HG03139 (cell line): Measurements from ENCODE around the gene CRYBG1.
"Not testable (repeated sequence)": the region's sequence is repeated elsewhere in the genome, so short reads cannot be mapped to it uniquely, and the experiment has no call there.

Source experiments
- ATAC-seq: cut with Tn5 transposase; IDR thresholded peaks from one replicate; pipeline ENCODE4 v1.9.1; 2021; ENCODE audit not compliant: unreplicated experiment

CRYBG1 gene

GRCh38 chr6:106540907-106541306 lies 180.4 kb downstream of the CRYBG1 start:
- ATAC-seq, result no peak

DNA sequence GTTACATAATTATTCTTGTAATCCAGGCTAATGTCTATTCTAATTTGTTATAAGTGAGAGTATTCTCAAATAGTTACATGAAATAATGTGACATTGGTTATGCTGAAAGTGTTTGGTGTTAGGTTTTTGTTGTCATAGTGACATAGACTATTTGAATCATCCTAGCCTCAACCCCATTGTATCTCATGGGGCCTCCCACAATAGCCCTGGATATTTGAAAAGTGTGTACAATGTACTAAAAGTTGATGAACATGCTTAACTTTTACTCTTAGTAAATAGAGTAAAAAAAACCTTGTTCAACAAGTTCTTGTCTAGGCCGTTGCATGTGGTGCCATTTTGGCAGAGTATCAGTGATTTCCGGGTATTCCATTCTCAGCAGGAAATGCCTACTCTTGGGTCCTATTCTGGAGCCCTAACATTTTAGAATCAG lies 185.8 kb downstream of the CRYBG1 start:
- no peak for ATAC-seq

DNA sequence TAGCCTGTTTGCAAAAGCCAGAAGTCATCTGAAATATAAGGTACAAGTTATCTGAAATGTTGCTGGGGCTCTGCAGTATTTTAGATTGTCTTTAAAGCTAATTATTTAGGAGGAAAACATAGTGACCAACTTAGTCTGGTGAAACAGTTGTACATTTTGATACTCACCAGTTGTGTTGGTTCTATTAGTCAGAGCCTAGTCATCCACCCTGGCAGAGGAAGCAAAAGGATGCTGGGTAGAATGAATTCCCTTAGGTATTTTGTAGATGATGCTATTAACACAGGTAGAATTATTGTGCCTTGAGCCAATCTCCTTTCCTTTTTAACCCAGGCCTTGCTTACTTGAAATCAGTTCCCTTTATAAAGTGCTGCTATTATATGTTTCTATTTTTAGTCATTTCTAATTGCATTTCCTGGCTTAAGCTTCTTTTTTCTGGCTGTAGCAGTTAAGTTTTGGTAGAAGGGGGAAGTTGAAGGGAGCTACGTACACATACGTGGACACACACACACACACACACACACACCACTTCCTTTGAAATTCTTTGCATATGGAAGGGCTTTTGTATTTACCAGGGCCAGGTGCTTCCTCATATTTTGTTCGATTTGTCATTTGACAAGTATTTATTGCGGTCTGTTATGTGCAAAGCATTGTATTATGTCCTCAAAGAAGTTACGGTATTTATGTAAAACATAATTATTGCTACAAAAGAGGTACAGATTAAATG lies 186.3 kb downstream of the CRYBG1 start:
- ATAC-seq, result no peak

DNA sequence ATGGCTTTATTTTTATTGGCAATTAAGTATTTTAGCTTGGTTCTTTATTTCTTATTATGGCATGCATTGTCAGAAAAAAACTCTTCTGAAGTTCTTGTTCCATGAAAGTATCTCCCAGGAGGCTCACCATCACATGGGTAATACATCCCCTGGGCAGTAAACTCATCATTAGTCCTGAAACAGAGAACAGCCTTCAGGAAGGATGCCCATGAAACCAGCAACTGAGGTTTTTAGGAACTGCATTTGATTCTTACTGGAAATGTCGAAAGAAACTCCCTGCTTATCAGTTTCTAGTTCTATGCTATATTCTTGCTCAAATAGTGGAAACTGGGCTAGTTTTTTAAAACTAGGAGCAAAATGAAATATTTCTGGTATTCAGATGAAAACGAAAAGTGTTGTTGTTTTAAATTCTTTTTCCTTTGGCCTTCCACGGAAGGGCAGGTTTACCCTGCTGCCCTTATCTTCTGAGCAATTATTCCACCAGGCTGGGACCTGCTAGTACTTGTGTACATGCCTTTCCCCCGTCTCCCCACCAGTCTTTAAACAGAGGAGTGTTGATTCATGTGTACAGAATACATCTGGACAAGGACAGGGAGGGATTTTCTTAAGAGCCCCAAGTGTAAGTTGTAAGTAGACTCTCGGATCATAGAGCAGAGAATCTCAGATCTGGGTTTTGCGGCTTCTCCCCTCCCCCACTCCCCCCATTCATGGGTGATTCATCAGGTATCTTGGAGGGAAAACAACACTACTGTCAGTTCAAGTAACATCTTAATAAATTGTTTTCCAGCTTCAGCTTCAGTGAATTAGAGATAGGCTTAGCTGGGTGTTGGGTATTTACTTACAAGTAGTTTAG lies 187.3 kb downstream of the CRYBG1 start:
- ATAC-seq, result no peak

DNA sequence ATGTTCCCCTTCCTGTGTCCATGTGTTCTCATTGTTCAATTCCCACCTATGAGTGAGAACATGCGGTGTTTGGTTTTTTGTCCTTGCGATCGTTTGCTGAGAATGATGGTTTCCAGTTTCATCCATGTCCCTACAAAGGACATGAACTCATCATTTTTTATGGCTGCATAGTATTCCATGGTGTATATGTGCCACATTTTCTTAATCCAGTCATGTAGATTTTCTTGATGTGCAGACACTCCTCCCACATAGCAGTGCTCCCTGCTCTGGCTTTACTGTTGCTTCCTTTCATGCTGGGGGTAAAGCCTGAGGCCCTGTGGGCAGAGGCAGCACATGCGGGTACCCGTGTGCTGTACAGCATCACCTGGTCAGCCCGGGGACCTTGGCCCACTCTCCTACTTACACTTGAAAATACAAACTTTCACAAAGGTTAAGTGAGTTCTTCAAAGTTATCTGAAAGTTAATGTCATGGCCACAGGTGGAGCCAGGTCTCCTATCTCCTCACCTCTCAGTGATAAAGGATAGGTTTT lies 188.5 kb downstream of the CRYBG1 start:
- ATAC-seq, result not testable (repeated sequence)

- no peak for ATAC-seq
These were observed 189.0 kb downstream of the CRYBG1 start for GRCh38 chr6:106549521-106549920.

- ATAC-seq, result no peak
These were observed 190.6 kb downstream of the CRYBG1 start for GRCh38 chr6:106551155-106551554.

GRCh38 chr6:106553440-106553839 lies 192.9 kb downstream of the CRYBG1 start:
- no peak for ATAC-seq

DNA sequence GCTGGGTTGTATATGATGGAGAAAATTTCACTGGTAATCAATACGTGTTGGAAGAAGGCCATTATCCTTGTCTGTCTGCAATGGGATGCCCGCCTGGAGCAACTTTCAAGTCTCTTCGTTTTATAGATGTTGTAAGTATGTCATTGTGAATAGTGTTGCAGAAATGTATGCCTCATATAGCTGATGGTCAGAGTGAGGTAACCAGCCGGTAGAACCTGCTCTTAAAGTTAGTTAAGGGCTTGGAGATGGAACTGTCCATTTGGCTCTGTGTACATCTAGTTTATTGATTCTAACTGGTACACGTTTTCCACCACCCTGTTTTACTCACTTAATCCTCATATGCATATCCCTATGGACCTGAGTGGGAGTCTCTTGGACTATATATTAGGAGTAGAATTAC lies 195.2 kb downstream of the CRYBG1 start:
- no peak for ATAC-seq

DNA sequence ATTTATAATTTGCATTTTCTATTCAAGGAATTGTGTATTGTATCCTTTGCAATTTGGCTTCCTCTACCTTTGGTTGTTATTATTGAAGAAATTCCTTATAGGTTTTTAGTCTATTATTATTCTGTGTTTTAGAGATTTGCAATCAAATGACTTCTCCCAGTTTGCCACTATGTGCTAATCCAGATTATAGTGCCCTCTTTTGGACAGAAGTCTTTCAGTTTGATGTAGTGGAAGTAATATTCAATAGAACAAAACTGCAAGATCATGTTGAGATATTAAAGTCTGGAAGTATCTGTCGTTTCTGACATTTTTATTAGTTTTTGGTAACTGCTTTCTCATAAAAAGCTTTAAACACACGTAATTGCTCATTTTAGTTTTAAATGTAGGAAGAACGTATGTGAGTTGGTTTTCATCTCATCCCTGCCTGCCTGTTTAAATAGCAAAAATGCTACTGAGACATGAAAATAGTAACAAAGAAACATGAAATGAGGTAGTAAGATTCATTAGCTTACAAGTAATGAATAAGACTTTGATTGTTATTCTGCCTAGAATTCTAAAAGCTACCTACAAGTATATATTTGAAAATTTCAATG lies 195.9 kb downstream of the CRYBG1 start:
- no peak for ATAC-seq

DNA sequence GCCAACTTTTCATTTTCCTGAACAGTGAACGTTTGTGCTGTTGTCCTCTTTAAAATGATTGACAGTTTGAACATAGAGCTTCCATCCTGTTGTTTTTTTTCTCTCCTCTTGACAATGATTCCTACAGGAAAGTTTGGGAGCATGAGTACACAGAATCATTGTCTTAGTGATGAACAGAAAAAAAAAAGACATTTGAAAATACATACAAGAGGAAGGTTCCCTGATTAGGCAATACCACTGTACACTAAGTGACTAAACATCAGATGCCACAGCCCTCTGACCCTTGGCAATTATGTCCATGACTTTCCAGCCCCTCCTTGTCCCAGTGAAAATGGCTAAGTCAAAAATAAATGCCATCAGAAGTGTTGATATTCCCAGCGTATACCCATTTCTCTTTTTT lies 197.3 kb downstream of the CRYBG1 start:
- ATAC-seq, result no peak

DNA sequence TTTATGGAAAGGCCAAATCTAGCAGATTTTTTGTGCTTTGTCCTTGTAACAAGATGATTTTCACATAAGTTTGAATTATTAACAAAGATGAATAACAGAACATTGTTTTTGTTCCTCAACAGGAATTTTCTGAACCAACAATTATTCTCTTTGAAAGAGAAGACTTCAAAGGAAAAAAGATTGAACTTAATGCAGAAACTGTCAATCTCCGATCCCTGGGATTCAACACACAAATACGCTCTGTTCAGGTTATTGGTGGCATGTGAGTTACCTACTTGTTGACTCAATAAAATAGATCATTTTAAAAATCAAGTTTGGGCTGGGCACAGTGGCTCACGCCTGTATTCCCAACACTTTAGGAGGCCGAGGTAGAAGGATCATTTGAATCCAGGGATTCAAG lies 197.8 kb downstream of the CRYBG1 start:
- no peak for ATAC-seq

GRCh38 chr6:106559659-106560058 lies 199.1 kb downstream of the CRYBG1 start:
- ATAC-seq, result not testable (repeated sequence)

DNA sequence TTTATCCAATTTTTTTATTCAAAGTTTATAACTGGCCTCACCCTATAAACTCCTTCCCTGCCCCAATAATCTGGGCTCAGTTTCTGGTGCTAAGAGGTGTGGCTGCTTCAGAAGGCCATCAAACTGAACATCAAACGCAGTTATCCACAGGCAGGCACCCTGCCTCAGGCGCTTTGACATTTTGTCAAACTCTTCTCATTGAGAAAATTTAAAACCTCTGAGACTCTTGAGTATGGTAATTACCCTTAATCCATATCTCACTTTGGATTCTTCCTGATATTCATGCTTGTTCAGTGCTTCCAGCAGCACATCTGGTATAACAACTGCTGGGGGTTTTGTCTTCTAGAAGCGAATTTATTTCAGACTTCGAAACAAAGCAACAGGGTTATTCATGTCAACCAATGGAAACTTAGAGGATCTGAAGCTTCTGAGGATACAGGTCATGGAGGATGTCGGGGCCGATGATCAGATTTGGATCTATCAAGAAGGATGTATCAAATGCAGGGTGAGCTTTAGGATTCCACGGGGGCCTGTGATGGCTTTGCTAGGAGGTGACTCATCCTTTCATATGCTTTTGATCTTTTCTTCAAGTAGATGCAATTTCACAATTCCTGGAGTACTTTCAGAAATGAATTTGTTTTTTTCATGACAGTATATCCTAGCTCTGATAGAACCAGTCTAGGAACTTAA lies 200.6 kb downstream of the CRYBG1 start:
- ATAC-seq, result no peak

DNA sequence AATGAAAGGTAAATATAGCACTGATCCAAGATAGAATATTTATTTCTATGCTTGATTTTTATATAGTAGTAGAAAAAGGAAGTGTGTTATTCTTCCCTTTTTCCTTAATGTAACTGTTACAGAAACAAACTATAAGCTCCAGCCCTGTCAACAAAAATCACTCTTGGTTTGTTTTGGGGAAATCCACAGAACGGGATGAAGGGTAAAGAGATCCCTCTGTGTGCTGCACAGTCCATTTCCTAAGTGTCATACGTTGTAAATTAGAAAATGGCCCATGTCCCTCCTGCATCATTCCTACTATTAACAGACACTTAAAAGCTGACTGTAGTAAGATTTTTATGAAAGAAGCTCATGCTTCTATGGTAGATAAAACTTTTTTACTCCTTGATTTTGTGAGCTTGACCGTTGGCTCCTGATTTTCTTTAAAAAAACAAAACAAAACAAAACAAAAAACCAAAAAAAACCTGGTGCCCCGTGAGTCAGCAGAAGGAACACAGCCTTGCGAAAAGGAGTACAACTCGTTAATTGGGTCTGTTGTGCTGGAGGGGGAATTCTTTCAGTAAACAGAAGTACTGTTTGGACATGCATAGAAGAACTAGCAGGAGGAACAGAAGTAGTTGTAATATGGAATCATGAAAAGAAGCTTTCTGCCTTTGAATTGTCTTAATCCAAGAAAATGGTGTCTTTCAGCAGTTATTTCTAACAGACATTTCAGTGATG lies 201.3 kb downstream of the CRYBG1 start:
- no peak for ATAC-seq

DNA sequence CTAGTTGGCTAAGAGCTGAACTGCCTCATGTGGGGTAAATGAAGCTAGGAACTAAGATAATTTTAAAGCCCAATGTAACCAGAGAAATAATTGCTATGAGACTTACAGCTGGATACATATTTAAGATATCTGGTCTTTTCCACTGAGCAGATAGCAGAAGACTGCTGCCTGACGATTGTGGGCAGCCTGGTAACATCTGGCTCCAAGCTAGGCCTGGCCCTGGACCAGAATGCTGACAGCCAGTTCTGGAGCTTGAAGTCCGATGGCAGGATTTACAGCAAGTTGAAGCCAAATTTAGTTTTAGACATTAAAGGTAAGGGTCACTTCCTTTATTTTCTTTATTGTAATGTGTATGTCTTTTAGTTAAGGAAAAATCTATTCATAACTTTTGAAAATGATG lies 203.1 kb downstream of the CRYBG1 start:
- no peak for ATAC-seq

GRCh38 chr6:106564476-106564875 lies 204.0 kb downstream of the CRYBG1 start:
- no peak for ATAC-seq

DNA sequence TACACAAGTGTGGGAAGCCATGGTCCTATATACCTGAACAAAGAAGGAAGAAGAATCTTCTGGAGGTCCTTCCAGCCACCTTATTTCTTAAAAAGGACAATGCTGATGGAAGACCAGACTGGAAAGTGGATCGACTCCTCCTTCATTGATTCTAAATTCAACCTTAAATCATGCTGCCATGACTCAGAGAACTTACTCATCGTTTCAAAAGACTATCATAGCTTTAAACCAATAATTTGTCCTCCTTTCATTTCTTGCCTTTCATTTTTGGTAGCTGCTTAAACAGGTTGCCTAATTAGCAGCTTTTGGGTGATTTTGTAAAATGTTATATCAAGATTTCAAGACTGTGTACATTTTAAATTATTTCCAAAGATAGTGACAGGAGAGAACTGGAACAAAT lies 208.0 kb downstream of the CRYBG1 start:
- ATAC-seq, result no peak

- ATAC-seq, result no peak
These were observed 208.9 kb downstream of the CRYBG1 start for GRCh38 chr6:106569428-106569827.

DNA sequence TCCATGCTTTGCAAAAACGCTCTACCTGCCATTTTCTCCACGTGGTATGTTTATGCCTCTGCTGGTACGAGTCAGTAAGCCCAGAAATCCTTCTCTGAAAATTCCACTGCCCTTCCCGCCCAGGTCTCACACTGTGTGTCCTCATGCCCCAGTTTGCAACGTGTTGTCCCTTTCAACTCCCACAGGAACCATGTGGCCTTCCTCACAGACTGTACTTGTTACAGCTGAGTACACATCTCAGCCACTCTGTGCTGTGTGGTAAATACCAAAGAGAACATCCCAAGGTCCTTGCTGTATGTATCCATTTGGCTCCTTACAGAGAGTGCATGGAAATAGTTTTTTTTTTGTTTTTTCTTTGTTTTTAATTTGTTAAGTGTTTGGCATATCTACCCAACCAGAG lies 211.9 kb downstream of the CRYBG1 start:
- no peak for ATAC-seq
